CD4-positive, alpha-beta memory T cell (primary cell): ENCODE measurements around the gene MT1B. TPM values are rescaled to one million over a fixed set of nuclear protein-coding genes. Genes with fewer than 3 reads are reported as not detected.

Experiments
- CTCF ChIA-PET: fragments of 350-600 bp; sonication (Branson Sonifier 250); formaldehyde crosslinking; loops from one replicate; lab custom pipeline; 2021; ENCODE audit warnings: inconsistent platforms; ENCODE audit not compliant: partially characterized antibody; lab: Charles Lee
- POLR2A ChIA-PET: fragments of 350-600 bp; sonication (Branson Sonifier 250); formaldehyde crosslinking; loops from one replicate; lab custom pipeline; 2021; ENCODE audit not compliant: partially characterized antibody; lab: Charles Lee
- DNase-seq, 5 donors: peaks; one replicate each; pipeline versions ENCODE4 v3.0.0 to v3.0.0-alpha.2; 2020 to 2022; ENCODE audit warnings: mixed read lengths in 1 of 5
- H3K27ac ChIP-seq: one replicate; pipeline ENCODE4 v1.7.0; 2013; ENCODE audit warnings: low read depth, low read length
- H3K27me3 ChIP-seq: 2 replicates; pipeline ENCODE4 v1.7.0; 2013; ENCODE audit warnings: mild to moderate bottlenecking, low read length, moderate library complexity; ENCODE audit not compliant: insufficient read depth
- H3K36me3 ChIP-seq: 2 replicates; pipeline ENCODE4 v1.7.0; 2013; ENCODE audit warnings: mild to moderate bottlenecking, low read length, moderate library complexity; ENCODE audit not compliant: insufficient read depth
- H3K4me1 ChIP-seq: 2 replicates; pipeline ENCODE4 v1.7.0; 2013; ENCODE audit warnings: mild to moderate bottlenecking, low read length, moderate library complexity; ENCODE audit not compliant: insufficient read depth
- H3K4me3 ChIP-seq, 2 donors: one replicate each; pipeline ENCODE4 v1.7.0; 2013; ENCODE audit warnings: low read length in 2 of 2, mild to moderate bottlenecking in 1 of 2
- H3K9me3 ChIP-seq, 2 donors: one replicate each; pipeline ENCODE4 v1.7.0; 2013; ENCODE audit warnings: low read length in 2 of 2, control low read depth in 1 of 2; ENCODE audit not compliant: control insufficient read depth in 1 of 2
- H3K27ac Mint-ChIP-seq, 7 donors: one replicate each; pipeline ENCODE4 v1.8.0; 2020 to 2021; ENCODE audit warnings: mixed read lengths in 7 of 7, mild to moderate bottlenecking in 6 of 7, inconsistent platforms in 3 of 7, moderate library complexity in 3 of 7
- H3K27me3 Mint-ChIP-seq, 2 donors: one replicate each; pipeline ENCODE4 v1.8.0; 2020 to 2021; ENCODE audit warnings: mixed read lengths in 2 of 2
- H3K36me3 Mint-ChIP-seq, 2 donors: one replicate each; pipeline ENCODE4 v1.8.0; 2020 to 2021; ENCODE audit warnings: mixed read lengths in 2 of 2, inconsistent platforms in 1 of 2, mild to moderate bottlenecking in 1 of 2
- H3K4me1 Mint-ChIP-seq, 4 donors: one replicate each; pipeline ENCODE4 v1.8.0; 2020 to 2021; ENCODE audit warnings: mixed read lengths in 4 of 4, mild to moderate bottlenecking in 1 of 4
- H3K4me3 Mint-ChIP-seq, 8 donors: one replicate each; pipeline ENCODE4 v1.8.0; 2020 to 2021; ENCODE audit warnings: mixed read lengths in 8 of 8, mild to moderate bottlenecking in 7 of 8, moderate library complexity in 6 of 8, inconsistent platforms in 3 of 8
- H3K9me3 Mint-ChIP-seq, 8 donors: one replicate each; pipeline ENCODE4 v1.8.0; 2020 to 2021; ENCODE audit warnings: mixed read lengths in 8 of 8, mild to moderate bottlenecking in 5 of 8, inconsistent platforms in 3 of 8, moderate library complexity in 1 of 8
- intact Hi-C: fragments of 100-400 bp; cut with micrococcal nuclease; formaldehyde crosslinking; loops from one replicate; pipeline ENCODE4 v1.15.1; 2023
- polyA plus RNA-seq, 2 donors: library from polyadenylated mRNA; unstranded; fragments of 300-500 nt; fragmentation: Illumina TruSeq; gene quantifications; one replicate each; pipeline ENCODE4 v1.2.3, GENCODE V29; 2021
- total RNA-seq, 2 experiments: library from RNA; stranded (reverse); gene quantifications; one replicate each; pipeline ENCODE4 v1.2.3, GENCODE V29; 2021

Gene MT1B
- total and polyA plus RNA-seq, 4 experiments from 2014 or later = not detected

DNA sequence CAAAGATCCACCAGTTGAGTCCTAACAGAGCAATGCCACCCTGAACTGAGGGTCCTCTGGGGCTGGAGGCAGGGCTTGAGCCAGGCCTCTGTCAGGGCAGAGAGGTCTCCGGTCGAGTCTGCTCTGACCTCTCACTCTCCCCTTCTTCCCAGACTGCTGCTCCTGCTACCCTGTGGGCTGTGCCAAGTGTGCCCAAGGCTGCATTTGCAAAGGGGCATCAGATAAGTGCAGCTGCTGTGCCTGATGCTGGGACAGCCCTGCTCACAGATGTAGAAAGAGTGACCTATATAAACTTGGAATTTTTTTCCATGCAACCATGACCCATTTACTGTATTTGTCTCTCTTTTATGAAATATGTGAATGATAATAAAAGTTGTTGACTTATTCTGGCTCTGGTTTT lies 2.4 kb upstream of the MT1B start:
- POLR2A ChIA-PET = no interaction called here
- no peak overlapping the region for H3K4me3 Mint-ChIP-seq
- H3K4me1 Mint-ChIP-seq = peaks cover under 1 to 1% (median 1%) of the 10 kb centered on the region in 4 donors
- H3K27ac Mint-ChIP-seq = no peak overlapping the region
- no peaks in the 10 kb centered on the region for H3K9me3 ChIP-seq
- H3K27me3 Mint-ChIP-seq = peaks cover 9 to 15% of the 10 kb centered on the region in 2 donors
- no peak overlapping the region for H3K4me3 ChIP-seq
- H3K9me3 Mint-ChIP-seq = no peaks in the 10 kb centered on the region
- CTCF ChIA-PET = interaction anchor here (1.3 kb wide), 1 partner anchor 73 kb away, joined by 5 read pairs; no protein-coding TSS in a partner anchor
- no peak for DNase-seq
- no peaks in the 10 kb centered on the region for H3K36me3 Mint-ChIP-seq
- intact Hi-C loops = no loop called here
- H3K4me1 ChIP-seq = peaks cover 1% of the 10 kb centered on the region
- no peaks in the 10 kb centered on the region for H3K27me3 ChIP-seq
- no peak overlapping the region for H3K27ac ChIP-seq
- no peaks in the 10 kb centered on the region for H3K36me3 ChIP-seq

DNA sequence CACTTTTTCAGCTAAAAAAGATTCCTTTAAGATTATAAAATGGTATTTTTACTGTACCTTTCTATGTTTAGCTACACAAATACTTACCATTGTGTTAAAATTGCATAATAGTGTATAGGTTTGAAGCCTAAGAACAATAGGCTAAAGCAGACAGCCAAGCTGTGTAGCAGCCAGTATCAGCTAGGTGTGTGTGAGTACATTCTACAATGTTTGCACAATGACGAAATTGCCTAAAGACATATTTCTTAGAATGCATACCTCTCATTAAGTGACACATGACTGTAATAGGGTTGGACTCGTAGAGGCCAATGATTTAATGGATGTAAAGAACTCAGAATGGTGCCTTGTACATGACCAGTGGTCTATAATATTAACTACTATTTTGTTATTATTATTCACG lies 1.9 kb upstream of the MT1B start:
- Histone ChIP-seq H3K9me3 (no peaks in the 10 kb centered on the region), H3K27me3 (no peaks in the 10 kb centered on the region), H3K4me1 (no peaks in the 10 kb centered on the region), H3K27ac (no peak overlapping the region), H3K4me3 (no peak overlapping the region), H3K36me3 (no peaks in the 10 kb centered on the region)
- POLR2A ChIA-PET = no interaction called here
- no peak for DNase-seq
- Mint-ChIP-seq H3K27ac (no peak overlapping the region), H3K36me3 (no peaks in the 10 kb centered on the region), H3K4me3 (no peak overlapping the region), H3K27me3 (peaks cover 9 to 15% of the 10 kb centered on the region in 2 donors), H3K9me3 (no peaks in the 10 kb centered on the region), H3K4me1 (peaks cover 0 to 1% (median 0%) of the 10 kb centered on the region in 4 donors)
- intact Hi-C loops = no loop called here
- CTCF ChIA-PET = interaction anchor here (1.3 kb wide), 1 partner anchor 73 kb away, joined by 5 read pairs; no protein-coding TSS in a partner anchor

DNA sequence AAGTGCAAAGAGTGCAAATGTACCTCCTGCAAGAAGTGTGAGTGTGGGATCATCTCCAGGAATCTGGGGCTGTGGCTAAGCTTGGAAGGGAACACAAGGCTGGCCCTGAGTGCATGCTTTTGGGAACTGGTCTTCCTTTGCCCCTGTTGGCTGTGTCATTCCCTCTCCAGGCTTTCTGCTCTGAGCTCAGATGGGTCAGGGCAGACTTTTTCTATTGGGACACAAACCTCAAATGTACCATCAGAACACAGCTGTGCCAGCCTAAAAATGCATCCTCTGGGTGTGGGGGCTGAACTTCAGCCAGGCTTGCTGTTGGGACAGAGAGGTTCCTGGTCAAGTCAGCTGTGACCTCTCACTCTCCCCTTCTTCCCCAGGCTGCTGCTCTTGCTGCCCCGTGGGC lies 914 bp downstream of the MT1B start:
- peaks cover 9 to 12% of the 10 kb centered on the region in 2 donors for H3K27me3 Mint-ChIP-seq
- H3K4me1 ChIP-seq = no peaks in the 10 kb centered on the region
- no peak overlapping the region for H3K4me3 ChIP-seq
- H3K4me1 Mint-ChIP-seq = peaks cover 2 to 8% (median 3%) of the 10 kb centered on the region in 4 donors
- no peaks in the 10 kb centered on the region for H3K9me3 ChIP-seq
- no peaks in the 10 kb centered on the region for H3K9me3 Mint-ChIP-seq
- H3K36me3 ChIP-seq = no peaks in the 10 kb centered on the region
- no peak overlapping the region for H3K27ac Mint-ChIP-seq
- no peak overlapping the region for H3K27ac ChIP-seq
- intact Hi-C loops = no loop called here
- H3K36me3 Mint-ChIP-seq = no peaks in the 10 kb centered on the region
- no peak overlapping the region for H3K4me3 Mint-ChIP-seq
- DNase-seq = no peak
- CTCF ChIA-PET = interaction anchor here (1.9 kb wide), 1 partner anchor 9 kb away, joined by 4 read pairs; no protein-coding TSS in a partner anchor
- POLR2A ChIA-PET = no interaction called here
- no peaks in the 10 kb centered on the region for H3K27me3 ChIP-seq

DNA sequence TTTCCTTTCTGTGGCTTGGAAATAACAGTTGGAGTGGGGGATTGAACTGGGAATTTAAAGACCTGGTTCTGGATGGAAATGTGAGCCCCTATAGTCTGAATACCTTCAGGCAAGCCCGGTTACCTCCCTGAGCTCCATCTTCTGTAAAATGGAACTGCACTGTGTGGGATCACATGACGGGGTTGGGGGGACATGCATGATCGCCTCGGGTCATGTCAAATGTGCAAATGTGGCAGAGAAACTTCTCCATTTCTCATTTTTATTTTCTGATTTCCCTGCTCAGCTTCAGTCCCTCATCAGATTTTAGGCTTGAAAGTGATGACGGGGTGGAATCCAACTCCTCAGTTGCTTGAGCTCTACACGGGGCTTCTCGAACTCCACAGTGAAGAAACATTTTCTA lies 1.5 kb downstream of the MT1B start:
- no peak overlapping the region for H3K4me3 ChIP-seq
- no peaks in the 10 kb centered on the region for H3K9me3 ChIP-seq
- ChIA-PET POLR2A (no interaction called here), CTCF (interaction anchor here (1.9 kb wide), 1 partner anchor 10 kb away, joined by 4 read pairs; no protein-coding TSS in a partner anchor)
- peaks cover 3% of the 10 kb centered on the region for H3K4me1 ChIP-seq
- Mint-ChIP-seq H3K4me3 (no peak overlapping the region), H3K36me3 (peaks cover 0 to 3% of the 10 kb centered on the region in 2 donors), H3K4me1 (peaks cover 5 to 13% (median 7%) of the 10 kb centered on the region in 4 donors), H3K27me3 (peaks cover 9 to 12% of the 10 kb centered on the region in 2 donors), H3K9me3 (no peaks in the 10 kb centered on the region), H3K27ac (no peak overlapping the region)
- no peaks in the 10 kb centered on the region for H3K36me3 ChIP-seq
- H3K27ac ChIP-seq = no peak overlapping the region
- intact Hi-C loops = no loop called here
- H3K27me3 ChIP-seq = no peaks in the 10 kb centered on the region
- DNase-seq = no peak

DNA sequence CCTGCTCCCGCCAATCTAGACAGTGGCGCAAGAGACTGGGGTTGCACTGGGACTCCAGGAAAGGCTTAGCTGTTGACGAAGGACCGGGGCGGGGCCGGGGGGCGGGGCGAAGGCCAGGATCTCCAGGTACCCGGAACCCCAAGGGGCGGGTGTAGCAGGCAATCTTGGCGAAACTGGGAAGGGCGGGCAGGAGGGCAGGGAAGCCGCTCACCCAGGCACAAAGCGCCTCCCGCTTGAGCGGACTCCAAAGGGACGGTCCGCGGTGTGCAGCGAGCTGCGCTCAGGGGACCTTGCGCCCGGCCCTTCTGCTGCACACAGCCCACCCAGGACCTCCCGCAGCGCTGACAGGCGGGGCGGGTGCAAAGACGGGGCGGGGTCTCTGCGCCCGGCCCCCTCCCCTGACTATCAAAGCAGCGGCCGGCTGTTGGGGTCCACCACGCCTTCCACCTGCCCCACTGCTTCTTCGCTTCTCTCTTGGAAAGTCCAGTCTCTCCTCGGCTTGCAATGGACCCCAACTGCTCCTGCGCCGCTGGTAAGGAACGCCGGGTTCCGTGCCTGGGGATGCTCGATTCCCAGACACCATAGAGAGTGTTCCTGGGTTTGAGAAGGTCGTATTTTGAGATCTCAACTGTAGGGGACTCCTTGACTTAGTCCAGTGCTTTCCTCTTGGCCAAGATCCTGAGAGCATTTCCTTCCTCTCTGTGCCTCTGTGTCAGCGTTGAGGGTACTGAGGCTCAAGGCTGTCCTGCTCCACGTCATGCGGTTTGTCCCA lies 6.1 kb downstream of the MT1B start, which contains the start of gene MT1F:
Gene MT1F (plus strand): TSS at position 405 of the 772 bp plus-strand sequence. CDS start 100 bp downstream, at position 505.
- Mint-ChIP-seq H3K27me3 (peaks cover 2 to 4% of the 10 kb centered on the region in 2 donors), H3K9me3 (no peaks in the 10 kb centered on the region), H3K4me1 (peaks cover 16 to 35% (median 24%) of the 10 kb centered on the region in 4 donors), H3K4me3 (peak within 1 kb of the TSS; percentile 90 to 99 (median 96)), H3K36me3 (peaks cover 0 to 3% of the 10 kb centered on the region in 2 donors), H3K27ac (peak within 1 kb of the TSS; percentile 79 to 97 (median 93))
- H3K9me3 ChIP-seq = no peaks in the 10 kb centered on the region
- H3K4me3 ChIP-seq = peak within 1 kb of the TSS; percentile 62 to 65
- H3K27ac ChIP-seq = peak within 1 kb of the TSS; percentile 39
- H3K27me3 ChIP-seq = no peaks in the 10 kb centered on the region
- H3K4me1 ChIP-seq = peaks cover 17% of the 10 kb centered on the region
- peak; percentile 40 to 78 (median 53) for DNase-seq
- H3K36me3 ChIP-seq = no peaks in the 10 kb centered on the region
- intact Hi-C loops = loop anchor here (1.0 to 2.0 kb wide), 2 partner anchors 15 to 49 kb away; partner anchors contain the start of gene MT2A
- ChIA-PET POLR2A (interaction anchor here (0.7 to 1.4 kb wide), 5 partner anchors 15 to 50 kb away, joined by 3 to 8 read pairs (median 4); partner anchors contain the start of genes MT1X and MT2A), CTCF (interaction anchor here (1.4 kb wide), 1 partner anchor 44 kb away, joined by 3 read pairs; no protein-coding TSS in a partner anchor)

DNA sequence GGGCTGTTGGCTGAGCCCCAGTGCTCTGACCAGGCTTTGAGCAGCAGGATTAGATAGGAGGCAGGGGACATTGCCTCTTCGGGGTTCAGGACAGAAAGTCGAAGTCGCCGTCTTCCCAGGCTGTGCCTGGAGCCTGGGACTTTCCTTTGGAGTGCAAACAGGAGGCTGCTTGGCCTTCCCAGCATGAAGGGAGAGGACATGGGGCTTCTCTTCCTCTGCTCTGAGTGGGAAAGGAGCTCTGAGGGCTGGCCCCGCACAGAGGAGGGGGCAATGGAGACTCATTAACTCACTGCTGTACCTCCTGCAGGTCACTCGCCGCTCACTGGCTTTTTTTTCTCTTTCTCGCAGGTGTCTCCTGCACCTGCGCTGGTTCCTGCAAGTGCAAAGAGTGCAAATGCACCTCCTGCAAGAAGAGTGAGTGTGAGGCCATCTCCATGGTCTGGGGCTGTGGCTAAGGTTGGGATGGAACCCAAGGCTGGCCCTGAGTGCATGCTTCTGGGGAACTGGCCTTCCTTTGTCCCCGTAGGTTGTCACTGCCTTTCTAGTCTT lies 6.7 kb downstream of the MT1B start:
- POLR2A ChIA-PET = interaction anchor here (0.8 to 1.2 kb wide), 3 partner anchors 15 to 24 kb away, joined by 3 to 8 read pairs (median 4); partner anchors contain the start of gene MT1X
- no peaks in the 10 kb centered on the region for H3K27me3 ChIP-seq
- H3K27ac Mint-ChIP-seq = peak overlapping the region in 6 of 7 donors; percentile 74 to 97 (median 94)
- intact Hi-C loops = no loop called here
- H3K36me3 Mint-ChIP-seq = peaks cover 0 to 3% of the 10 kb centered on the region in 2 donors
- peaks cover under 1 to 2% of the 10 kb centered on the region in 2 donors for H3K27me3 Mint-ChIP-seq
- peak overlapping the region; percentile 39 for H3K27ac ChIP-seq
- H3K9me3 ChIP-seq = no peaks in the 10 kb centered on the region
- CTCF ChIA-PET = interaction anchor here (1.4 kb wide), 1 partner anchor 44 kb away, joined by 3 read pairs; no protein-coding TSS in a partner anchor
- peaks cover 19 to 40% (median 27%) of the 10 kb centered on the region in 4 donors for H3K4me1 Mint-ChIP-seq
- peaks cover 22% of the 10 kb centered on the region for H3K4me1 ChIP-seq
- H3K4me3 Mint-ChIP-seq = peak overlapping the region; percentile 90 to 99 (median 96)
- peak overlapping the region; percentile 62 to 65 for H3K4me3 ChIP-seq
- no peaks in the 10 kb centered on the region for H3K36me3 ChIP-seq
- no peak for DNase-seq
- H3K9me3 Mint-ChIP-seq = no peaks in the 10 kb centered on the region
